Measurements from ENCODE around the gene FAM13A.
"Not testable (repeated sequence)": the region's sequence is repeated elsewhere in the genome, so short reads cannot be mapped to it uniquely, and the experiment has no call there.

FAM13A gene

GRCh38 chr4:88998001-88998400, 59.0 kb downstream of the FAM13A start:
- DNase-seq = peak; percentile 27 to 77

DNA sequence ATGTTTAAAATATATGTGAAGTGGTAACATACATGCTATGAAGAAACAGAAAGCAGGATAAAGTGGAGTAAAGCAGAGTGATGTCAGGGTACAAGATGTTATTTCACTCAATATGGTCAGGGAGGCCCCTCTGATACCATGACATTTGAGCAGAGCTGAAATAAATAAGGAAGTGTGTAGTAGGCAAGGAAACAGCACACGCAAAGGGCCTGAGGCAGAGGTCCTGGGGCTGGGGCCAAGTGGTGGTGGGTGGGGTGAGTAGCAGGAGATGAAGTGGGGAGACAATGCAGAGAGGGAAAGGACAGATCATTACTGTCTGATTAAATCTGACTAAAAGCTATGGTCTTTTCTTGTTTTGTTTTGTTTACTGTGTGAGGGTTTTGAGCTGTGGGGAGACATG, 61.1 kb downstream of the FAM13A start:
- DNase-seq = no peak

DNA sequence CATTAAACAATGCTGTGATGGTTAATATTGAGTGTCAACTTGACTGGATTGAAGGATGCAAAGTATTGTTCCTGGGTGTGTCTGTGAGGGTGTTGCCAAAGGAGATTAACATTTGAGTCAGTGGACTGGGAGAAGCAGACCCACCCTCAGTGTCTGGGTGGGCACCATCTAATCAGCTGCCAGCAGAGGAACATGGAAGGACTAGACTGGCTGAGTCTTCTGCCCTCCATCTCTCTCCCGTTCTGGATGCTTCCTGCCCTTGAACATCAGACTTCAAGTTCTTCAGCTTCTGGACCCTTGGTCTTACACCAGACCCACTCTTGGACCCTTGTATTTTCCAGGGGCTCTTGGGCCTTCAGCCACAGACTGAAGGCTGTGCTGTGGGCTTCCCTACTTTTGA, 61.7 kb downstream of the FAM13A start:
- not testable (repeated sequence) for DNase-seq

- DNase-seq = no peak
Observed at GRCh38 chr4:88993246-88993645, 63.7 kb downstream of the FAM13A start.

GRCh38 chr4:88991746-88992145, 65.2 kb downstream of the FAM13A start:
- DNase-seq = no peak

GRCh38 chr4:88989990-88990389, 67.0 kb downstream of the FAM13A start:
- DNase-seq = no peak

DNA sequence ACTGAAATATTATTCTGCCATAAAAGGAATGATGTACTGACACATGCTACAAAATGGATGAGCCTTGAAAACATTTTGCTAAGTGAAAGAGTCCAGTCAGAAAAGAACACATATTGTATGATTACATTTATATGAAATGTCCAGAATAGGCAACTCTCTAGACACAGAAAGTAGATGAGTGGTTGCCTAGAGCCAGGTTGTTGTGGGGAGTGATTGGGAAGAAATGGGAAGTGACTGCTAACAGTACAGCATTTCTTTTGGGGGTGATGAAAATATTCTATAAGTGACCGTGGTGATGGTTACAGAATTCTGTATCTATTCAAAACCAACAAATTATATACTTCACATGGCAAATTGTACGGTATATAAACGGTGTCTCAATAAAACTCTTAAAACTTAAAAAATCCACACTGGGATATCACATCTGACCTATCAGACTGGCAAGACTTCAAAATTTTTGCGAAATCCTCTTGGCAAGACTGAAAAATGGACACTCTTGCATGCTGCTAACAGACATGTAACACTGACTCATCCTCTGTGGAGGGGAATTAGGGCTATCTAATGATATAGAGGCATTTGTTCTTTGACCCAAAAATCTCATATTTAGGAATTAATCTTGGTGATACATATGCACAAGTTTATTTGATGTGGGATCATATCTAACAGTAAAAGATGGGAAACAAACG, 71.8 kb downstream of the FAM13A start:
- DNase-seq = peak; percentile 38 to 52

DNA sequence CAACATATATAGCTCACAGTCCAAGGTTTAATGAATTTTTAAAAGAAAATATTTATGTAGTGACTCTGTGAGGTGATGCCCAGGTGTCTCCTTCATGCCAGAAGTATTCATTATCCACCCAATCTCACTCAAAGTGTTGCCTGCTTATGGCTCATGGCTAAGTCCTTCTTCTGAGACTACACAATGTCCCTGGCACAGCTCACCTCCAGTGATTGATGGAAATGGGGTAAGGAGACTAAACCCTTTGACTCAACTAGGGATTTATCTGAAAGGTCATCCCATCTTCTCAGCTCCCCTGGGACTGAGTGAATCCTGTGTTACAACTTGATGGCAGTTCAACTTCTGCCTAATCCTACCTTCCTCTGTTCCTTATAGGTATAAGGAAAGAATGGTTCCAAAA, 74.2 kb downstream of the FAM13A start:
- no peak for DNase-seq

DNA sequence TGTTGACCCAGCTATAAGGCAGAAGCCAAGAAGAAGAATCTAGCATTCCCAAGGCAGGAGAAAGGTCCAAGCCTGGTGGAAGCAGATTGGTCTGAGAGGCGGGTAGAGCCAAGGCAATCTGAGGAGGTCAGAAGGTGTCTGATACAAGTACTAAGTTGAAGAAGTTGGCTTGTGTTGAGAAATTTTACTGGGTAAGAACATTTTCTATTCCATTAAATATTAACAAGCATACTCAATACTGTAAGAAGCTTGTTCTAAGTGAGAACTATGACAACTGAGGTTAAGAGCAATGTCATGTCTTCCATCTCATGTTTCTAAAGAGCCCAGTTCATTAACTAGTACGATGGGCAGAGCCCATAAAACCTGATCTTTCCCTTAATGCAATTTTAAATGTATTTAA, 75.0 kb downstream of the FAM13A start:
- no peak for DNase-seq

- no peak for DNase-seq
Observed at GRCh38 chr4:88981556-88981955, 75.4 kb downstream of the FAM13A start.

DNA sequence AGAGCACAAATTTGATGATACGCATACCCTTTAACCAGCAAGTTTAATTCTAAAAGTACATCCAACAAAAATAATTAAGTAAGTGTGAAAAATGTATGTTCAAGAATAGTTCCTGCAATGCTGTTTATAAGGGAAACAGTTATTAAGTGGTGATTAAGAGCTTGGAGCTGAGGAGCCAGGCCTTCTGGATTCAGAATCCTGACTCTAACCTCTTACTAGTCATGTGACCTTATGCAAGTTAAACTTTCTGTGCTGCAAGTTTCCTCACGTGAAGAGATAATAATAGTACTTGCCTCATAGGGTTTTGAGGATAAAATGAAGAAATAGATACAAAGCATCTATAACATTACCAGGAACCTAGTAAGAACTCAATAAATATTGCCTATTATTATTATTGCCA, 77.7 kb downstream of the FAM13A start:
- DNase-seq = no peak

DNA sequence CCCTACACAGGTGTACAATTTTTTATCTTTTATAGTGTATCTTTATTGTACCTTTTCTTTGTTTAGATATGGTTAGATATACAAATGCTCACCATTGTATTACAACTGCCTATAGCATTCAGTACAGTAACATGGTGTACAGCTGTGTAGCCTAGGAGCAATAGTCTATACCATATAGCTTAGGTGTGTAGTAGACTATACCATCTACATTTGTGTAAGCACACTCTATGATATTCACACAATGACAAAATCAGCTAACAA, 80.3 kb downstream of the FAM13A start:
- DNase-seq = no peak

DNA sequence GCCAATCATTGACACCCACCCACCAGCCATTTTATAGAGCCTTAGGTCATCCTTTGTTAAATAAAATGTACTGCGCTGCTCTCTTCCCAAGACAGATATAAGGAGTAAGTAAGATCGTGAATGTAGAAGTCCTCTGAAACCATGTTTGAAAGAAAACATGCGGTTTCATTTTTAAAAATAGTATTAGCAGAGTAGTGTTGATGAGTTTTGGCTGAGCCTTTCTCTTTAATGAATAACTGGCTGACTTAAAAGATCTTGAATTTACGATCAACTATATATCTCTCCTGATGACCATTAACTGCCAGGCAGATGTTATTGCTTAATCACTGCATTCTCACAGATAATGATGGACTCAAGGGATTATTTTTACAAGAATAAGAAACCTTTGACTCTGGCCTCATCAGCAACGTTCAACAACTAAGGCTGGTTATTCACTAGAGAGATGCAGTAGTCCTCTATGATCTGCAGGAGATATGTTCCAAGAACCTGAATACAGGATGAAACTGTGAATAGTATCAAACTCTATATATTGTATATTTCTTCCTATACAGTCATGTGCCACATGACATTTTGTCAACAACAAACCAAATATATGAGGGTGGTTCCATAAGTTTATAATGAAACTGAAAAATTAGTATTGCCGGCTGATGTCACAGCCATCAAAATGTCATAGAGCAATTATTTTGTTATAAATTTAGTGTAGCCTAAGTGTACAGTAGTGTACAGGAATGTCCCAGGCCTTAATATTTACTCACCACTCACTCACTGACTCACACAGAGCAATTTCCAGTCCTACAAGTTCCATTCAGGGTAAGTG, 80.8 kb downstream of the FAM13A start:
- DNase-seq = no peak

DNA sequence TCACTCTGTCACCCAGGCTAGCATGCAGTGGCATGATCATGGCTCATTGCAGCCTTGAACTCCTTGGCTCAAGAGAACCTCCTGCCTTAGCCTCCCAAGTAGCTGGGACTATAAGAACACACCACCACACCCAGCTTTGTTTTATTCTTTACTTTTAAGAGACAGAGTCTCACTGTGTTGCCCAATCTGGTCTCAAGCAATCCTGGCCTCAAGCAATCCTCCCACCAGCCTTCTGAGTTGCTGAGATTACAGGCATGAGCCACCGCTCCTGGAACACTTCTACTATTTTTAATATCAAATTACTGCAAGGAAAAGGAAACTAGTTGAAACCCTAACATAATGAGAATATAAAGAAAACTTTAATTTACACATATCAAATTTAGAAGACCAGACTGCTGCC, 85.4 kb downstream of the FAM13A start:
- DNase-seq = peak; percentile 38 to 46

DNA sequence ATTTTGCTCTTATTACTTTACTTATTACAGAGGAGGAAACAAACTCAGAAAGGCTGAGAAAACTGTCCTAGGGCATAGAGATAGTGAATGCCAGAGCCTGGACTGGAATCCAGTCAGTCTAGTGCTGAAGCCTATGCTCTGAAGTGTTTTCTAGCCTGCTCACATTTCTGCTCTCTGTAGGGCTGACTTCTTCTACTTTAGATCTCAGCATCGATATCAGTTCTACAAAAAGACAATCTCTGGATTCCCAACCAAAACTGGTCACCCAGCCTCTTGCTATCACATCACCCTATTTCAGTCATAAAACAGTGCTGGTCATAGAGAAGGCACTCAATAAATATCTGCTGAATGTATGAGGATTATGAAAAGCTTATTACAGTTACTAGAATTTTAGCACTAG, 87.2 kb downstream of the FAM13A start:
- DNase-seq = no peak

DNA sequence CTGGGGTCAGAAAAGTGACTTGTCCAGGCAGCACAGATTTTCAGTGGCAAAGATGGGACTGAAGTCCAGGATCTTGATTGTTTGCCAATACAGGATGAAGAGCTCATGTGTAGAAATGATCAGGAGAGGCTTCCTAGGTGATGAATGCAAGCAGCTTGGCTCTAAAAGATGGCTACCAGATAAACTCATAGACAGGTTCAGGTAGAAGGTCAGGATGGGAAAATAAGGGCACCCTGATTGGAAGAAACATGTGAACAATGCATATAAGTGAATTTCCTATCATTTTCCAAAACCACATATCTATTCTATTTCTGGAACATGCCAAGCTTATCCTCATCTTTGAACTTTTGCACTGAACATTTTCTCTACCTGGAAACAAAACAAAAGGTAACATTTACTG, 87.7 kb downstream of the FAM13A start:
- no peak for DNase-seq

DNA sequence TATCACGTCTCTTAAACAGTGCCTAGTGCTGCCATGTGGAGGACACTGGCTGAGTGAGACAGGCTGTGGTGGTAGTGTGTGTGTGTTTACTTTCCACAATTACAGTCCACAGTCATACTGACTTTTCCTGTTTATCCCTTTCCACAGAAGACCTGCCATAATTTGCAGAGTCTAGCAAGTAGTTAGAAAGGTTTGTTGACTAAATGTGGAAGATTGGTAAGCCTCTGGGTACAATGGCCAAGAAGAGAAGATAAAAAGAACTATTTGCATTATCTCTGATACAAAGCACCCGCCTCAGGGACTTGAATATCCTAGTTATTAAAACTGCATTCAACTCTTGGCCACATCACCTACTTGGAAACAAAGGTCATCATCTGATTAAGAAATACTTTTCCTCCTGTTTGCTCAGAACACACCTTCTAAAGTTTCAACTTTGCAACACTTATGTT, 89.1 kb downstream of the FAM13A start:
- DNase-seq = no peak

- no peak for DNase-seq
Observed at GRCh38 chr4:88965053-88965452, 91.9 kb downstream of the FAM13A start.

DNA sequence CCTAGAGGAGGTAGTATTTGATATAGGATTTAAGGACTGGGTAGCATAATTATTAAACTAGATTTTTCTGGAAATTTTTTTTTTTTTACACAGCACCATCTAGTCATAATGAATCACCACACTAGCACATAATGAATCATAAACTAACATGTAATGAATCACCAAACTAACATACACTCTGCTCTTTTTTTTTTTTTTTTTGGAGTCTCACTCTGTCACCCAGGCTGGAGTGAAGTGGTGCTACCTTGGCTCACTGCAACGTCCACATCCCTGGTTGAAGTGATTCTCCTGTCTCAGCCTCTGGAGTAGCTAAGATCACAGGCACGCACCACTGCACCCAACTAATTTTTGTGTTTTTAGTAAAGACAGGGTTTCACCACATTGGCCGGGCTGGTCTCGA, 92.5 kb downstream of the FAM13A start:
- DNase-seq = no peak

- DNase-seq = peak; percentile 44 to 50
Observed at GRCh38 chr4:88963817-88964216, 93.2 kb downstream of the FAM13A start.

DNA sequence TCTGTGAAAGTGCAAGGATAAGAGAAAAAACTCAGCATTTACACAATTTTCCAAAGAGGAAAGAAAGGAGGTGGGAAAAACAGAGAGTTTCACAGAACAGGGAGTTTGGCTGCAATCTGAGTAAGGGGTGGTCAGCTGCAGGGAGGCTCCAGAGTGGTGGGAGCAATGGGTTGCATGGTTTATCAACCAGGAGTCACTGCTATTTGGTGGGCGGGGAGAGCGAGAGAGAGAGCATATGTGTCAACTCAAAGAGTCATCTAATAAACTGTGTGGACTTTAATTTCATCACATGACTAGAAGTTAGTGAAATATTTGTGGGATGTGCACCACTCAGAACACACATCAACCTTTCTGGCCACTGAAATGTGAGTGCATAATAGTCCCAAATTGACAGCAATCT, 94.6 kb downstream of the FAM13A start:
- peak; percentile 56 to 77 for DNase-seq

DNA sequence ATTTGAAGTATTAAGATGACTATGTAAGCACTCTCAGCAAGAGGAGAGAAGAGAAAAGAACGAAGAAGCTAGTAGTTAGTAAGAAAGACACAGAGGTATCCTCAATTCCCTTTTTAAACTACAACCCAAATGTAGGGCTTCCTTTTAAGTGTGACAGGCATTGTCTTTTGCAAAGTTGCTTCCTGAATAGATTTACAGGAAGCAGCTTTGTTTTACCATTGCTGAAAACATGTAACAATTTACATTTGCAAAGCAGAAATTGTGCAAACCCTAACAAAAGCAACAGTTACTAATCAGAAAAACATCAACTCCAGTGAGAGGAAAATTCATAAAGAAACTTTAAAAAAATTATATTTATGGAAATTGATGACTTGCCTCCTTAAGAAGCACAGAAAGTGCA, 96.4 kb downstream of the FAM13A start:
- DNase-seq = peak; percentile 54 to 59

- no peak for DNase-seq
Observed at GRCh38 chr4:88958080-88958479, 98.9 kb downstream of the FAM13A start.

DNA sequence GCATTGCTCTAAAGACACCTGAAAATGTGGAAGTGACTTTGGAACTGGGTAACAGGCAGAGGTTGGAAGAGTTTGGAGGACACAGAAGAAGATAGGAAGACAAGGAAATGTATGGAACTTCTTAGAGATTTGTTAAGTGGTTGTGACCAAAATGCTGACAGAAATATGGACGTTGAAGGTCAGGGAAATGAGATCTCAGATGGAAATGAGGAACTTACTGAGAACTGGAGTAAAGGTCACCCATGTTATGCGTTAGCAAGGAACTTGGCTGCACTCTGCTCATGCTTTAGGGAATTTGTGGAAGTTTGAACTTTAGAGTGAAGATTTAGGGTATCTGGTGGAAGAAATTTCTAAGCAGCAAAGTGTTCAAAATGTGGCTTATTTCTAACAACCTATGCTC, 99.4 kb downstream of the FAM13A start:
- DNase-seq = peak; percentile 52 to 64
